CMK (cell line): ENCODE results near the gene KRT8.
"Not testable (repeated sequence)": the region's sequence is repeated elsewhere in the genome, so short reads cannot be mapped to it uniquely, and the experiment has no call there.

Experiments
- DNase-seq: peaks from one replicate; pipeline ENCODE4 v3.0.0-alpha.2; 2010; ENCODE audit warnings: low read depth

The KRT8 gene

DNA sequence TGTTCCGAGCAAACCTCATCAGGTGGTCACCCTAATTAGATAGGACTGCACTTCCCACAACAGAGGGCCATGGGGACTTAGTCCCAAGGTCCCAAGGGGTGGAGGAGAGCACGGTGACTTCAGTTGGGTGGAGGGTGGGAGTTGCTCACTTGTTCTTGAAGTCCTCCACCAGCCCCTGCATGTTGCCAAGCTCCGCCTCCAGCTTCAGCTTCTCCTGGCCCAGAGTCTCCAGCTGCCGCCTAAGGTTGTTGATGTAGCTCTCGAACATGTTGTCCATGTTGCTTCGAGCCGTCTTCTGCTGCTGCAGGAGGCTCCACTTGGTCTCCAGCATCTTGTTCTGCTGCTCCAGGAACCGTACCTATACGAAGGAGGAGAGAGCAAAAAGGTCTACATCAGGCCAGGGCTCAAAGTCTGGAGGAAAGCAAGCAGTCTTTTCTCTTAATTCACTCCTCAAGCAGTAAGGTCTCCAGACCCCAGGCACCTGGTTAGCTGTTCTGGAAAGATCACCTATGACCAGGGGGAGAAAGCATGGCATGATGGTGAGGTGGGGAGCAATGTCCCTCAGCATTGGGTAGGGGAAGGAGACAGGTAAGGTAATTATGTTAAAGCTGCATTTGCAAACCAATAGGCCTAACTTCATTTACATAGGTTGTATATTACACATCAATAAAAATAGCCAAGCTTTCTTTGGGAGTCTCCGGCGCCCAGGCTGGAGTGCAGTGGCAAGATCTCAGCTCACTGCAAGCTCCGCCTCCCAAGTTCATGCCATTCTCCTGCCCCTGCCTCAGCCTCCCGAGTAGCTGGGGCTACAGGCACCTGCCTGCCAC, 2.9 kb downstream of the KRT8 start:
- no peak for DNase-seq

DNA sequence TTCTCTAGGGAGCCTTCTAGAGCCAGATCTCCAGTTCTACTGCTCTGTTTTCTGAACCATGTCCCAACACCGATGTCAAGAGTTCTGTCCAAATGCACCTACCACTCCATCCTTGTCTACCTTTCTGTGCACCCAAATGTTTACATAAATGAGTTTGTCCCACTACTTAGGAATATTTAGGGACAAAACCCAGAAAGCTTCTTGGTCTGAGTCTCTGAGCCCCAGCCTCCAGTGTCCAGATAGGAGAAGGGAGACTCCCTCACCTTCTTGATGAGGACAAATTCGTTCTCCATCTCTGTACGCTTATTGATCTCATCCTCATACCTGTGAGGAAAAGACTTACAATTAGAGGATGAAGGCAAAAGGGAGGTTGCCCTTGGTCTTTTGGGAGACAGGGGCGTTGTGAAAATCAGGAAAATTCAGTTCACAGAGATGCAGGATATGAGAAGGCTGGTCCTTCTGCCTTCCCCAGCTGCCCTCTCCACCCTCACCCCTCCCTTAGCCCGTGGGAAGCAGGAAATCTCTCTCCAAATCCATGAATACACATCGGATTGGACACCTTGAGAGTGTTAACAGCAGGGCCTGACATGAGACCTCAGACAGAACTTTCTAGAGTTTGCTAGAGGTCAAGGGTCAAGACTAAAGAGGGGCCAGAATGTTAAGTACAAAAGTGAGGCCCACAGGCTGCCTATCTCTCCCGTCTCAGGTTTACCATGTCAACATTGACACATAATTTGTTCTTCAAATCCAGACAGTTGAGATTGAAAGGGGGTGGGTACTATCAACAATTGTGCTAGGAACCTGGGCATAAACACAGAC, 3.8 kb downstream of the KRT8 start:
- no peak for DNase-seq

DNA sequence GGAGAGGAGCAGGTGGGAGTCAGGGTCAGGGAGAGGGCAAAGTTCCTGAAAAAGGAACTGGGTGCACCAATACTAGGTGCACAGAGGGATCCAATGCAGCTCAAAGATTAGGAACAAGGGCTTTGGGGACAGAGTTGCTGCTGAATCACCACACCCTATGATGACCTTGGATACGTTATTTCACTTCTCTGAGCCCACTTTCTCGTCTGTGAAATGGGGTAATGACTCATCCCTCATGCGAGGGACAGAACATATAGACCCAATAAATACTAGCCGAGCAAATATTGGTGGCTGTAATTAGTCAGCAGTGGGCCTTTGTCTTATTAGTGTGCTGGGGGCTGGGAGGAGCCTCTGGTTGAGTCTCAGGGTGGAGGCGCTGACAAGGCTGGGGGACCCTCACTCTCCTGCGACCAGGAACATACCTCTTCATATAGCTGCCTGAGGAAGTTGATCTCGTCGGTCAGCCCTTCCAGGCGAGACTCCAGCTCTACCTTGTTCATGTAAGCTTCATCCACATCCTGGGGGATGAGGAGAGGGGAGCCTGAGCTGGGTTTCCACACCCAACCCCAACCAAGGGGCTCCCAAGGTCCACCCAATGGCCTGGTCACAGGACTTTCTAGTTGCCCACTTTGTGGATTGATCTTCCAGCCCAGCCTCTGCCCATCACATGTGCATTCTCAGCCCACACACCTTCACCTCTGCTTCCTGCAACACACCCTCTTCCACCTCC, 4.5 kb downstream of the KRT8 start:
- no peak for DNase-seq

DNA sequence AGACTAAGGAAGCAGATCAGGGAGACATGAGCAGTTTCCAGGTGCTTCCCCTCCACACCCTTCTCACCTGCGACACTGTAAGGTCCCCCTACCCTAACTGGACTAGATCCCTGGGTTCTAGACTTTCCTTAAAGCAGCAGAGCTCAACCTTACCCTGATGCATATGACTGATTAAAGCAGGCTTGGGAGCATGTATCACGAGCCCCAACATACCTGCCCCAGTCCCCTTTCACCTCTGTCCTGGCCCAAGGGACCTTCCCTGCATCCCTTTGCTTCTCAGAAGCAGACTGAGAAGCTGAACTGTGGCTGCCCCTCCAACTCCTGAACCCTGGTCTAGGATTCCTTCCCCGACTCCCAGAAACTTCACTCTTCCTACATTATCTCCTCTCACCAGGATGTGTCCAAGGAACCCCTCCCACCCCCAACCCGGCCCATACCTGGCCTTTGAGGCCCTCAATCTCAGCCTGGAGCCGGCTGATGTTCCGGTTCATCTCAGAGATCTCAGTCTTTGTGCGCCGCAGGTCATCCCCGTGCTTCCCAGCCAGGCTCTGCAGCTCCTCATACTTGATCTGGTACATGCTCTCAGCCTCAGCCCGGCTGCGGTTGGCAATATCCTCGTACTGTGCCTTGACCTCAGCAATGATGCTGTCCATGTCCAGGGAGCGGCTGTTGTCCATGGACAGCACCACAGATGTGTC, 5.4 kb downstream of the KRT8 start:
- DNase-seq, result no peak

DNA sequence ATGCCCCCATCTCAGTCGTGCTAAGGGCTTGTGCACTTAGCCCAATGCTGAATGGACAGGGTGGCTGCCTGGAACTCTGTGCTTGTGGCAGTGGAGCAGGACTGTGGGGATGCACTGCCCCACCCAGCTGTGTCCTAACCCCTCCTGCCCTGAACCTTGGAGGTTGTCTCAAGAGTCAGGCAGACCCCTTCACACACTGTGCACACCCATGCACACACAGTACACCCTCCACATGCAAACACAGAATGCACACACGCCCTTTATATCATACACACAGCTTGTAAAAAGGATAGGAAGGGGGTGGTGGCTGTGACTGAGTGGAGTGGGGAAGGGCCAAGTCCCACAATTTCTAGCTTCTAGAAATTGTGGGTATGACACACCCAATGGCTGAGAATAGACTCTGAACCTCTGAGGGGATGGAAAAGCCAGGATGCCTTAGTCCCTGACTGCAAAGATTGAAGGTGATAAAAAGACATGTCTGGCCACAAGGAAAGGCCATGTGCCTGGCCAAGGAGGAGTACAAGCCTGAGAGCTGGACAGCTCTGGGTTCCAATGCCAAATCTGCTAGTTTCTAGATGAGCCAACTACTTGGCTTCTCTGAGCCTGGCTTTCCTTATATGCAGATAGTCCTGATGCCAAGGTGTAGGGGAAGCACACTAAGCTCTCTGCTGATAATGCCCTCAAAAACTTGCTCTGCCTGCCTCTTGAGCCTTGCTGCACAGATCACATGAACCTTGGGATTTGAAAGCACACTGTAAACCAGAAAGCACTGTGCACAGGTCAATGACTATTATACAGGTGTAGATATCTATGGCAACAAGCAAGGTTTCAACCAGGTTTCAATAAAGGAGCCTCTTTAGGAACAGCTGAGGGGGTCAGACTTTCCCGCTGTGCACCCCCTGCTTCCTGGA, 8.4 kb downstream of the KRT8 start:
- no peak for DNase-seq

DNA sequence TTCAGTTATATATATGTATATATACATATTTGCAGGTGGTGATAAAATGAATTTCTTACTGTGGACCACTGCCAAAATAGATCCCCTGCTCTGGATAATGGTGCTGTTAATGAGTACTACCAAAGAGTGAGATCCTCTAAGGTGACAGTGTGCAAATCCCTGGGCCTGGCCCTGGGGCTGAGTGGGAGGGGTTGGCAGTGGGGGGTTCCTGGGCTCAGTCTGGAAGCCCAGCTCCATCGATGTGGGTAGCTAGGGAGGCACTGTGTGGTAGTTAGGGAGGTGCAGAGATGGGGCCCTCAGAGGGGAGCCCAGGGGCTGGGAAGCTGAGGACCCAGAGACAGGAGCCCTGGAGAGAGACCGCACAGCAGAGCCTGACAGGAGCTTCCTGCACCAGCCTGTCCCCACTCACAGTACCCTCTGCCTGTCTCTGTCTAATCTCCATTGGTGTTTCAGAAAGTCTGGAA, 9.1 kb downstream of the KRT8 start:
- DNase-seq, result no peak

DNA sequence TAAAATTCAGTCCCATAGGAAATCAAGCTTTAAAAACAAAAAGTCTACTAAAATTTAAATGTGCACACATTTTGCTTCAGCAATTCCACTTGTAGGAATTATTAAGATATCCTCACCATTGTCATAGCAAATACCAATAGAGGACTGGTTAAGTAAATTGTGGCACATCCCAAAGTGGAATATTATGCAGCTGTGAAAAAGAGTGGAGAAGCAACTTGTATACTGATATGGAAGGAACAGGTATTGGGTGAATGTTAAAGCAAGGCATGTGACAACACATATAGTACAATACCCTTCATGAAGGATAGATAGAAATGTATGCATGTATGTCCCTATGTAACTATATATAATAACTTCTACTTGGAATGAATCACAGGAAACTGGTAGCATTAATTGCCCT, 11.9 kb downstream of the KRT8 start:
- no peak for DNase-seq

DNA sequence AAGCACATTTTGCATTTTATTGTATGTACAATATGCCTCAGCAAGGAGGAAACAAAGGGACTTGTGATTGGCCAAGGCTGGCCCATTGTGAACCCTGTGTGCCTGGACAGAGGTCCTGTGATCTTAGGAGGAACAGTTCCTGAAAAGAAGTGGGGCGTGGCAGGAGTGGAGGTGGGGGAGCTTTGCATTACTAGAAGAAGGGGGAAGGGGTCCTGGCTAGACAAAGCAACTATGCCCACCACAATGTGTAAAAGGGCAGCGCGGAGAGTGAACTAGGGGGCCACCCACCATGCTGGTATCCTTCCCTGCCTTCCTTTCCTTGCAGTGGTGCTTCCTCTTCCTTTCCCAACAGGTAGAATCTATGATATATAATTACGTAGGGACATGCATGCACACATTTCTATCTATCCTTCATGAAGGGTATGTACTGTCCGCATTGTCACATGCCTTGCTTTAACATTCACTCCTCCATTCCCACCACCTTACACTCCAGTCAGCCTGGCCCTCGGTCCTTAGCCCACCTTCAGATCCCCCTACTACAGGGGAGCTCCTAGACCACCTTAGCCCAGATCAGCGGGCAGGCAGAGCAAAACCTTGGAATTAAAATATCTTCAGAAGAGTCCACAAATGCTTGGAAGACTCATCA, 12.5 kb downstream of the KRT8 start:
- DNase-seq, result no peak

DNA sequence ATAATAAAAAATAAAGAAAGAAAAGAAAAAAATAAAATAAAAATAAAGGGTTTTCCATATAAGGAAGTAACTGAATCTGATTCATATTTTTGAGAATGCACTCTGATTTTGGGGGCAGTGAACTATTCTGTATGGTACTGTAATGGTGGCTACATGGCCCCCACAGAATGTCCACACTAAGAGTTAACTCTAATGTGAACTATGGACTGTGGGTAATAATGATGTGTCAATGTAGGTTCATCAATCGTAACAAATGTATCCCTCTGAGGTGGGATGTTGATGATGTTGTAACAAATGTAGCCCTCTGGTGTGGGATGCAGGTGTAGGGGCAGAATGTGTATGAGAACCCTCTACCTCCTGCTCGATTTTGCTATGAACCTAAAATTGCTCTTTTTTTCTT, 13.8 kb downstream of the KRT8 start:
- no peak for DNase-seq

DNA sequence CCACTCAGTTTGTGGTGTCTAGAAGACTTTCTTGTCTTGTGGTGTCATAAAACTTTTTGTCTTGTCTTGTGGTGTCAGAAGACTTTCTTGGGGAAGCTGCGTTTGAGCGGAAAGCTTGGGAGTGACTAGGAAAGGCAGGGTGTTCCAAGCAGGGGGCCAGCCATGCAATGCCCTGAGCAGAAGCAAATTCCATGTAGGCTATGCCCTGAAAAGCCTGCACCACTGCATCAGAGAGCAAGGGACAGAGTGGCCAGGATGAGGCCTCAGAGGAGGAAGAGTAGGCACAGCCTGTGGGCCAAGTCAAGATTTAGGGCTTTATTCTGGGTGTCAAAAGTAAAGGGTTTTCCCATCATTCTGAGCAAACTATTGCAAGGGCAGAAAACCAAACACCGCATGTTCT, 14.5 kb downstream of the KRT8 start:
- DNase-seq, result no peak

DNA sequence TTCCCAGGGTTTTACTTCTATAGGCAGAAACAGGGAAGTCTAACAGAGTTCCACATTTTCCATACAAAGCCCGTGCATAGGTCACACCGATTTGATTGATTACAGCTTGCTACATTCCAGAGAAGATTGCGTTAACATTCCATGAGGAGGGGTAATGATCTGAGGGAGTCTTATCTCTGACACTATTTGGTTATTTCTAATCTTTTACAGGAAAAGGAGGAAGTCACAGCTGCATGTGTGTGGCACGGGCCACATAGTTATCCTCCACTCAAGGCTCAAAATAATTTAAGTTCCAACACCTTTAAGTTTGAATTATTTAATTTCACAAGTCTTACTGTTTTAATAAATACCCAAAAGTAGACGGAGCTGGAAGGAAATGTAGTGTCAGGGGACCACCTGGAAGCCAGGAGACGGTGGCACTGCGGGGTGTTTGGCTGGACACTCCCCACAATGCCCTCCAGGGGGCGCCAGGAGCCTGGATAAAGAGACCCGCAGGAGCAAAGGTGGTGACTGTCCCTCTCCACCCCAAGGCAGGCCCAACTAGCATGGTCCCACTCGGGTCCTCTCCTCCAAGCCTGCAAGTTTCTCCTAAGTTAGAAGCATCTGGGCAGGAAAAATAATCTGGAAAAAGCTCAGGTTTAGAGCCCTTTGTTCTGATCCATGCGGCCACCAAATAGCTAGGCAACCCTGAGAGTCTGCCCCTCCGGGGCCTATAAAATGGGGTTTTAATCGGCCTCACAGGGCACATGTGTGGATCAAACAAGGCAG, 20.2 kb downstream of the KRT8 start:
- no peak for DNase-seq

DNA sequence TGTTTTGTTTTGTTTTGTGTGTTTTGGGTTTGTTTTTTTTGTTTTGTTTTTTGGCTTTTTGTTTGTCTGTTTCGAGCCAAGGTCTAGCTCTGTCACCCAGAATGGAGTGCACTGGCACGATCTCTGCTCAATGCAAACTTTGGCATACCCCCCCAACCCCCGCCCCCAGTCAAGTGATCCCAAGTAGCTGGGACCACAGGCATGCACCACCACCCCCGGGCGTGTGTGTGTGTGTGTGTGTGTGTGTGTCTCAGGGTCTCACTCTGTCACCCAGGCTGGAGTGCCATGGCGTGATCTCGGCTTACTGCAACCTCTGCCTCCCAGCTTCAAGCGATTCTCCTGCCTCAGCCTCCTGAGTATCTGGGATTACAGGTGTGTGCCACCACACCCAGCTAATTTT, 24.4 kb downstream of the KRT8 start:
- DNase-seq, result not testable (repeated sequence)

DNA sequence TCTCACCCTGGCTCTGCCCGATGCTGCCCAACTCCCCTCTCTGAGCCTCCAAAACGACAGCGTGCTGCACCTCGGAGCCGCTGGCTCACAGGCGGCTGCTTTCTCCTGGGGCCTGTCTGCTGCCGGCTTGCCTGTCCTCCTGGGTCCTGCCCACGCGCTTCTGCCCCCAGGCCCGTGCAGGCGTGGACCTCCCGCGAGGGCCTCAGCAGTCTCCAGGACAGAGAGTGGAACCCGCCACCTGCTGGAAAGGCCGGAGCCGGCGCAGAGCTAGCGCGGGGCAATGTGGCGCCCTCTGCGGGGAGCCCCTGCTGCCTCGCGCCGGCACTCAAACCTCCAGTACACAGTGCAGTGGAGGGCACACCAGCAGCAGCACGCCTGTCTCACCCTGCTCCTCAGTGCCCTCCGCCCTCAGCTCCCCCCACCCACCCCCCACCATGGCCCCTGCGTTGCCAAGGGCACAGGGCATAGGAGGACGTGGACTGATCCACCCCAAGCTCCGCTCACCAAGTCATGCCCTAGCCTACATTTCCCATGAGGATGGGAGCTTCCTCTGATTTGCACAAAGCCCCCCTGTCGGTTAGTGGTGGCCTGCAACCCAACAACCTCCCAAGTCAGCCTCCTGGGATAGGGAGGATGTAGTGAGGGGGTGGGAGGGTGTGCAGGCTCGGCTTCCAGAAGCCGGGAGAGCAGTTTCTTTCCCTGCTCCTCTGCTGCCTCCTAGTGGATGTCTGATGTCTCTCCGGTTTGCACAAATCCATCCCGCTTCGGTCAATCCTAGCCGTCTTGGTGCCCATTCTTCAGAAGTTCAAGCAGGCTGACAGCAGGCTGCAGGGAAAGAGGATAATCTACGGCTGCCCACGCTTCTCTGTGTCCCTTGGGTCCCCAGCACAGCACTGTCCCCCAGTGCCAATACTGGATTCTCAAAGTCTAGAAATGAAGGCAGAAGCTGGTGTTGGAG, 25.2 kb downstream of the KRT8 start:
- DNase-seq, result no peak

DNA sequence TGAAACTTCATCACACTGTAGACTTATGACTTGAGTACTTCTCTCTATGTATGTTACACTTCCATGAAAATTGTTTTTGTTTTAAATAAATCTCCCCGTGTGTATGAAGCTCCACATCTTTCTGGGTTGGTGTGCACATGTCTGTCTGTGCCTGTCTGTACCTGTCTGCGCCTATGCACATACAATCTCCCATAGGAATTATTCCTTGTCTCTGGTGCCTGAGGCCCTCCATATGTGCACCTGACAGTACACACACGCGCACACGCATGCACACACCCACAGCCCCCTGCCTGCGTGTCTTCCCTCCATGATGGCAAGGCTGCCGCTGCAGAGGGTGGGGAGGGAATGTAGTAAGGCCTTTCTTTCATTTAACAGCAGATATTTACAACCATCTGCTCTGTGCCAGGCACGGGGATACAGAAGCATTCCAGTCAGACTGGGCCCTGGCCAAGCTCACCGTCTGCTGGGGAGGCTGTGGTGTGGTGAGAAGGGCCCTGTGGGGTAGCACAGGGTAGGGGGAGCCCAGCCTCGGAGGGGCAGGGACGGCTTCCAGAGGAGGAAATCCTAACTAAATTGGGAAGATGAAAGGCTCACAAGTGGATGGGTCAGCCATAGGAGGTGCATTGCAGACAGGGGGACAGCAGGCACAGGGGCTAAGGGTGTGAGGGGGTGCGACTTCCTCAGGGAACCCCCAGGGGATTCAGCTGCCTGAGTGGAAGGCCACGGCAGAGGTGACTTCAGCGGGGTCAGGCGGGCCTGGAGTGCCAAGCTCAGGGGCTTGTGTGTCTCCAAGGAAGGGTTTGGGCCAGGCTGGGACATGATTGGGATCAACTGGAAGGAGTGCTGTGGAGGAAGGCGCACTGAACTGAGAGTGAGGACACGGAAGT, 26.1 kb downstream of the KRT8 start:
- no peak for DNase-seq

DNA sequence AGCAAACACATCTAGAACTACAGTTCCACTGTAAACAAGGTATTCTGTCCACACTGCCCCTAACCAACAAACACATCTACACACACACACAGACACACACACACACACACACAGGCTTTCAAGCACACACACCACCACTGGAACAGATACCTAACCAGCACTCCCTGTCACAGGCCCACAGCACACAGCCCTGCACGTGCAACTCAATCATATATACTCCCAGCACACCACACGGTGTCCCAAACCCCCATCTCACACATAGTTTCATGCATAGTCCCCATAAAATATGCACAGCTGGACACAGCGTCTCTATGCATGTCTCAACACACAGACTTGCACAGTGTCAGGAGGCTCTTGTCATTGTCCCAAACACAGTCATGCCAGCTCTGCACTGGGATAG, 27.6 kb downstream of the KRT8 start:
- DNase-seq, result no peak

DNA sequence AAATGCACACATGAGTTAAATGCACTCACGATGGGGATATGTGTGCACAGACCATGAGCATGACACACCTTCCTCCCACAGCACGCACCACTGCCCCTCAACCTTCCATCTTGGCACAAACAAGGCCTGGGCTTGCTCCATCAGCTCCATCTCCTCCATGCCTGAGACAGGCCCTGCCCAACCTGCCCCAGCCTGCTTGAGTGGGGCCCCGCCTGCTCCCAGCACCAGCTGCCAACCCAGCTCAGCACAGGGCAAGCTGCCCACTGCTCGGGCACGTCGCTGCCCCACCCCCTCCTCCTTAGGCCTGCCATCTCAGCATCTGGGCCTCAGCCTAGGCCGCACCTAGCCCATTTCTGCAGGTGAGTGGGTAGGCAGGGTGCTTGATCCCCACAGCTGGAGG, 28.5 kb downstream of the KRT8 start:
- no peak for DNase-seq
